HCT116 (cell line): ENCODE measurements around the gene PIAS2. TPM values are rescaled to one million over a fixed set of nuclear protein-coding genes. Genes with fewer than 3 reads are reported as not detected.

ENCODE experiments used
- ATAC-seq: fragments of 200-7000 bp; cut with Tn5 transposase; 2 replicates; pipeline ENCODE4 v1.9.1; 2020; ENCODE audit warnings: mild to moderate bottlenecking, moderate library complexity
- BruUV-seq: library from RNA; stranded (reverse); fragments of 400-500 nt; replicated peaks from 2 replicates; lab custom pipeline; 2021; lab: Mats Ljungman, UMichigan
- CTCF ChIA-PET: fragments of 300-600 bp; sonication (Branson Sonifier 250); formaldehyde crosslinking; loops from one replicate; lab custom pipeline; 2021; ENCODE audit warnings: antibody characterized with exemption; lab: Charles Lee
- POLR2A ChIA-PET: fragments of 300-600, 350-600 bp; sonication (Branson Sonifier 250); formaldehyde crosslinking; loops from one replicate; lab custom pipeline; 2021; ENCODE audit warnings: antibody characterized with exemption; lab: Charles Lee
- RAD21 ChIA-PET, 2 experiments: fragments of 300-600 bp; sonication (Branson Sonifier 250); formaldehyde crosslinking; loops; one replicate each; lab custom pipeline; 2023; ENCODE audit warnings: low total read pairs in 2 of 2; ENCODE audit not compliant: uncharacterized antibody in 2 of 2, unreplicated experiment in 2 of 2, low non-redundant PET in 1 of 2; lab: Charles Lee
- DNase-seq: peaks from one replicate; pipeline ENCODE4 v3.0.0-alpha.2; 2010; ENCODE audit warnings: low read depth, low spot score
- H2AFZ ChIP-seq: fragments of 200-600 bp; shearing (Covaris generic), sonication (generic); 2 replicates; pipeline ENCODE4 v1.6.1; 2017; ENCODE audit warnings: low read depth, mixed run types, mixed read lengths, antibody characterized with exemption, low read length; ENCODE audit not compliant: poor library complexity, severe bottlenecking
- H3K27ac ChIP-seq: 2 replicates; pipeline ENCODE4 v1.5.1; 2012; ENCODE audit warnings: low read depth, low read length
- H3K27me3 ChIP-seq: fragments of 200-600 bp; sonication (generic); 2 replicates; pipeline ENCODE4 v1.6.1; 2016; ENCODE audit warnings: mixed run types, low read length, mixed read lengths; ENCODE audit not compliant: insufficient read depth
- H3K36me3 ChIP-seq, 2 experiments: fragments of 200-500 bp in 1 of 2; fragments of 200-600 bp in 1 of 2; sonication (Bioruptor generic) in 1 of 2; sonication (generic) in 1 of 2; 2 replicates each; pipeline versions ENCODE4 v1.5.1 to v1.6.1; 2014 to 2016; ENCODE audit warnings: low read length in 2 of 2, inconsistent platforms in 1 of 2, mixed read lengths in 1 of 2, mixed run types in 1 of 2; ENCODE audit not compliant: insufficient read depth in 2 of 2, control insufficient read depth in 1 of 2
- H3K4me1 ChIP-seq, 2 experiments: fragments of 200-600 bp in 1 of 2; sonication (generic) in 1 of 2; 2 replicates each; pipeline versions ENCODE4 v1.5.1 to v1.6.1; 2012 to 2017; ENCODE audit warnings: low read length in 2 of 2, inconsistent platforms in 1 of 2, mild to moderate bottlenecking in 1 of 2, mixed read lengths in 1 of 2, mixed run types in 1 of 2, moderate library complexity in 1 of 2; ENCODE audit not compliant: insufficient read depth in 2 of 2, control insufficient read depth in 1 of 2
- H3K4me2 ChIP-seq: fragments of 200-600 bp; sonication (generic); 2 replicates; pipeline ENCODE4 v1.6.1; 2017; ENCODE audit warnings: mixed run types, low read length, mixed read lengths
- H3K4me3 ChIP-seq, 2 experiments: fragments of 200-600 bp in 1 of 2; sonication (generic) in 1 of 2; replicated peaks in 1 of 2; 2 replicates each; pipeline ENCODE4 v1.5.1; 2011 to 2016; ENCODE audit warnings: low read length in 2 of 2, control low read depth in 1 of 2, low read depth in 1 of 2, mild to moderate bottlenecking in 1 of 2, mixed read lengths in 1 of 2, mixed run types in 1 of 2
- H3K79me2 ChIP-seq: fragments of 200-600 bp; sonication (generic); 2 replicates; pipeline ENCODE4 v1.6.1; 2017; ENCODE audit warnings: mild to moderate bottlenecking, mixed run types, low read length, moderate library complexity, mixed read lengths; ENCODE audit not compliant: insufficient read depth
- H3K9ac ChIP-seq: fragments of 200-600 bp; sonication (generic); 2 replicates; pipeline ENCODE4 v1.6.1; 2016; ENCODE audit warnings: low read length, mixed read lengths
- H3K9me2 ChIP-seq: fragments of 200-600 bp; sonication (generic), shearing (Covaris generic); 2 replicates; pipeline ENCODE4 v1.6.1; 2017; ENCODE audit warnings: mixed run types, mild to moderate bottlenecking, moderate library complexity; ENCODE audit not compliant: insufficient read depth
- H3K9me3 ChIP-seq, 2 experiments: fragments of 200-500 bp in 1 of 2; fragments of 200-600 bp in 1 of 2; sonication (Bioruptor generic) in 1 of 2; sonication (generic) in 1 of 2; 2 replicates each; pipeline ENCODE4 v1.6.1; 2014 to 2017; ENCODE audit warnings: low read length in 2 of 2, mixed read lengths in 2 of 2, inconsistent platforms in 1 of 2, low read depth in 1 of 2, mild to moderate bottlenecking in 1 of 2, mixed run types in 1 of 2, moderate library complexity in 1 of 2; ENCODE audit not compliant: control insufficient read depth in 1 of 2, insufficient read depth in 1 of 2
- H4K20me1 ChIP-seq: fragments of 200-600 bp; sonication (generic), shearing (Covaris generic); 2 replicates; pipeline ENCODE4 v1.6.1; 2017; ENCODE audit warnings: mixed run types, mild to moderate bottlenecking, moderate library complexity; ENCODE audit not compliant: insufficient read depth
- ATF3 ChIP-seq: IDR thresholded peaks from 2 replicates; pipeline ENCODE4 v1.6.1; 2012
- CBX3 ChIP-seq: IDR thresholded peaks from 2 replicates; pipeline ENCODE4 v1.6.1; 2012; ENCODE audit warnings: low read depth
- CEBPB ChIP-seq: IDR thresholded peaks from 2 replicates; pipeline ENCODE4 v1.6.1; 2012; ENCODE audit warnings: low read depth
- CTCF ChIP-seq, 3 experiments: fragments of 200-600 bp in 1 of 3; sonication (generic) in 1 of 3; IDR thresholded peaks in 2 of 3; conservative IDR thresholded peaks in 1 of 3; 2 replicates each; pipeline ENCODE4 v1.5.1; 2012 to 2017; ENCODE audit warnings: low read depth in 2 of 3, low read length in 2 of 3, antibody characterized with exemption in 1 of 3, borderline replicate concordance in 1 of 3, control low read depth in 1 of 3, mild to moderate bottlenecking in 1 of 3, mixed read lengths in 1 of 3, mixed run types in 1 of 3, moderate library complexity in 1 of 3; ENCODE audit not compliant: insufficient read depth in 1 of 3
- EGR1 ChIP-seq: IDR thresholded peaks from 2 replicates; pipeline ENCODE4 v1.6.1; 2012; ENCODE audit warnings: low read depth
- ELF1 ChIP-seq: IDR thresholded peaks from 2 replicates; pipeline ENCODE4 v1.6.1; 2012; ENCODE audit warnings: low read depth, borderline replicate concordance
- EZH2 ChIP-seq: fragments of 200-600 bp; sonication (generic); IDR thresholded peaks from 2 replicates; pipeline ENCODE4 v1.6.1; 2017; ENCODE audit warnings: antibody characterized with exemption, mixed run types
- EZH2phosphoT487 ChIP-seq: fragments of 200-600 bp; IDR thresholded peaks from 2 replicates; pipeline ENCODE4 v1.6.1; 2018; ENCODE audit warnings: antibody characterized with exemption, borderline replicate concordance
- POLR2A ChIP-seq: IDR thresholded peaks from 2 replicates; pipeline ENCODE4 v1.7.0; 2011; ENCODE audit warnings: borderline replicate concordance; ENCODE audit not compliant: insufficient read depth, insufficient read length; ENCODE audit errors: extremely low read depth
- POLR2AphosphoS5 ChIP-seq: IDR thresholded peaks from 2 replicates; pipeline ENCODE4 v1.6.1; 2011; ENCODE audit warnings: mild to moderate bottlenecking, low read depth, low read length, moderate library complexity
- RAD21 ChIP-seq: IDR thresholded peaks from 2 replicates; pipeline ENCODE4 v1.6.1; 2012; ENCODE audit warnings: low read depth, mild to moderate bottlenecking
- SP1 ChIP-seq: IDR thresholded peaks from 2 replicates; pipeline ENCODE4 v1.6.1; 2012; ENCODE audit warnings: low read depth
- SRF ChIP-seq: IDR thresholded peaks from 2 replicates; pipeline ENCODE4 v1.6.1; 2012; ENCODE audit warnings: low read depth
- TCF7L2 ChIP-seq: IDR thresholded peaks from 2 replicates; pipeline ENCODE4 v1.7.0; 2011; ENCODE audit warnings: borderline replicate concordance, inconsistent platforms; ENCODE audit not compliant: insufficient read depth, insufficient read length; ENCODE audit errors: extremely low read depth
- YY1 ChIP-seq: IDR thresholded peaks from 2 replicates; pipeline ENCODE4 v1.6.1; 2011; ENCODE audit warnings: low read length, low read depth, moderate library complexity, mild to moderate bottlenecking; ENCODE audit not compliant: insufficient replicate concordance; ENCODE audit errors: extremely low read depth
- ZBTB33 ChIP-seq: IDR thresholded peaks from 2 replicates; pipeline ENCODE4 v1.6.1; 2011; ENCODE audit warnings: mild to moderate bottlenecking, low read length, moderate library complexity; ENCODE audit not compliant: insufficient replicate concordance; ENCODE audit errors: extremely low read depth
- ZFX ChIP-seq: fragments of 450-650 bp; IDR thresholded peaks from 2 replicates; pipeline ENCODE4 v1.6.1; 2017
- ZNF274 ChIP-seq: fragments of 200-500 bp; sonication (Bioruptor generic); IDR thresholded peaks from 2 replicates; pipeline ENCODE4 v1.6.1; 2014; ENCODE audit warnings: mild to moderate bottlenecking, low read depth, low read length, inconsistent platforms
- intact Hi-C: fragments of 100-400 bp; cut with micrococcal nuclease; formaldehyde crosslinking; loops from 2 replicates; pipeline ENCODE4 v1.10.0; 2022
- total RNA-seq: library from RNA; stranded (reverse); gene quantifications from one replicate; pipeline ENCODE4 v1.2.1, GENCODE V29; 2021; ENCODE audit not compliant: unreplicated experiment
- TF ChIP-seq, protein P1 (sequence below): IDR thresholded peaks from 2 replicates; pipeline ENCODE4 v1.6.1; 2012; ENCODE audit warnings: low read depth
- TF ChIP-seq, protein P2 (sequence below): IDR thresholded peaks from 2 replicates; pipeline ENCODE4 v1.6.1; 2012

Gene PIAS2
- total RNA-seq, 1 experiment from 2014 or later, result 31.7 TPM

DNA sequence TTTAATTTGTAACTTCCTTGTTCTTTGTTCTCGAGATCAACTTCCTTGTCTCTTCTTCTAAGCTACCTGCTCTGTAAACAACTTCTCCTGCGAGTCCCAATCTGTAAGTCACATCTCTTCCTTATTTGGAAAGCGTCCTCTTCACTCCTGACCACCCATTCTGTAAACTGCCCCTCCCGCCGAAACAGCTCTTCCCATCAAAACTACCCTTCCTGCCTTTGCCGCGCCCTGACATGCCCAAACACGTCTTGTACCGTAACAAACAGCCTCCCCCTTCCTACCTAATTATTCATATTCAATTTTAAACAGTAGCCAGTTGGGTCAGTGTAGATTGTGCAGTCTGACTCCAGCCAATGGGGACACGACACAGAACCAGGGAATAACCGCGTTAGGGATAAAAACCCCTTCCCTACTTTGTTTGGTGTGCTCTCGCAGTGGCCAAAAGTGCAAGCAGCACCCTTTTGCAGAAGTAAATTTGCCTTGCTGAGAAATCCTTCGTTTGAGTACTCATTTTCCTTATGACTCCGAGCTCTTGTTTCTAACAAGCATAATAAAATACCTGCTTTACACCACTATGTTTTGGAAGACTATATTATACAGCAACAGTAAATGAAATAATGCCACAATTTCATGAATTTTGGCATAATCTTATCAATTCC lies 39.8 kb downstream of the PIAS2 start:
- Histone ChIP-seq H3K27ac (no peak overlapping the region), H3K4me2 (no peak overlapping the region), H3K9ac (no peak overlapping the region), H4K20me1 (no peaks in the 10 kb centered on the region), H3K4me1 (no peaks in the 10 kb centered on the region), H2AFZ (no peak overlapping the region), H3K9me2 (no peaks in the 10 kb centered on the region), H3K9me3 (peaks cover 15 to 17% of the 10 kb centered on the region in 2 experiments; a peak in 2 of 4 replicates), H3K36me3 (peaks cover 0 to 16% of the 10 kb centered on the region in 2 experiments; a peak in 2 of 4 replicates), H3K27me3 (no peaks in the 10 kb centered on the region), H3K4me3 (no peak overlapping the region), H3K79me2 (peaks cover 80% of the 10 kb centered on the region)
- BruUV-seq, result no TSS peak
- no peak for DNase-seq
- intact Hi-C loops, result no loop called here
- ChIA-PET RAD21 (no interaction called here), CTCF (no interaction called here), POLR2A (no interaction called here)
- no peak for ATAC-seq
- no peak for TF ChIP-seq ATF3
- TF ChIP-seq, protein P1, sequence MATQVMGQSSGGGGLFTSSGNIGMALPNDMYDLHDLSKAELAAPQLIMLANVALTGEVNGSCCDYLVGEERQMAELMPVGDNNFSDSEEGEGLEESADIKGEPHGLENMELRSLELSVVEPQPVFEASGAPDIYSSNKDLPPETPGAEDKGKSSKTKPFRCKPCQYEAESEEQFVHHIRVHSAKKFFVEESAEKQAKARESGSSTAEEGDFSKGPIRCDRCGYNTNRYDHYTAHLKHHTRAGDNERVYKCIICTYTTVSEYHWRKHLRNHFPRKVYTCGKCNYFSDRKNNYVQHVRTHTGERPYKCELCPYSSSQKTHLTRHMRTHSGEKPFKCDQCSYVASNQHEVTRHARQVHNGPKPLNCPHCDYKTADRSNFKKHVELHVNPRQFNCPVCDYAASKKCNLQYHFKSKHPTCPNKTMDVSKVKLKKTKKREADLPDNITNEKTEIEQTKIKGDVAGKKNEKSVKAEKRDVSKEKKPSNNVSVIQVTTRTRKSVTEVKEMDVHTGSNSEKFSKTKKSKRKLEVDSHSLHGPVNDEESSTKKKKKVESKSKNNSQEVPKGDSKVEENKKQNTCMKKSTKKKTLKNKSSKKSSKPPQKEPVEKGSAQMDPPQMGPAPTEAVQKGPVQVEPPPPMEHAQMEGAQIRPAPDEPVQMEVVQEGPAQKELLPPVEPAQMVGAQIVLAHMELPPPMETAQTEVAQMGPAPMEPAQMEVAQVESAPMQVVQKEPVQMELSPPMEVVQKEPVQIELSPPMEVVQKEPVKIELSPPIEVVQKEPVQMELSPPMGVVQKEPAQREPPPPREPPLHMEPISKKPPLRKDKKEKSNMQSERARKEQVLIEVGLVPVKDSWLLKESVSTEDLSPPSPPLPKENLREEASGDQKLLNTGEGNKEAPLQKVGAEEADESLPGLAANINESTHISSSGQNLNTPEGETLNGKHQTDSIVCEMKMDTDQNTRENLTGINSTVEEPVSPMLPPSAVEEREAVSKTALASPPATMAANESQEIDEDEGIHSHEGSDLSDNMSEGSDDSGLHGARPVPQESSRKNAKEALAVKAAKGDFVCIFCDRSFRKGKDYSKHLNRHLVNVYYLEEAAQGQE, result no peak
- TF ChIP-seq ZBTB33, result no peak
- TF ChIP-seq TCF7L2, result no peak
- TF ChIP-seq CEBPB, result no peak
- no peak for TF ChIP-seq ELF1
- TF ChIP-seq CBX3, result no peak
- no peak for TF ChIP-seq RAD21
- no peak for TF ChIP-seq CTCF (IDR thresholded peaks at IDR 0.05 in 2 of 3, conservative IDR thresholded peaks at IDR 0.05 in 1 of 3; ENCODE audit: borderline replicate concordance in 1 of 3, insufficient read depth in 1 of 3, low read depth in 2 of 3, low read length in 2 of 3)
- TF ChIP-seq, protein P2, sequence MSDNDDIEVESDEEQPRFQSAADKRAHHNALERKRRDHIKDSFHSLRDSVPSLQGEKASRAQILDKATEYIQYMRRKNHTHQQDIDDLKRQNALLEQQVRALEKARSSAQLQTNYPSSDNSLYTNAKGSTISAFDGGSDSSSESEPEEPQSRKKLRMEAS, result no peak
- no peak for TF ChIP-seq EZH2phosphoT487
- TF ChIP-seq ZNF274, result no peak
- TF ChIP-seq SP1, result no peak
- no peak for TF ChIP-seq POLR2AphosphoS5
- TF ChIP-seq EGR1, result no peak
- TF ChIP-seq EZH2, result no peak
- TF ChIP-seq ZFX, result no peak
- no peak for TF ChIP-seq POLR2A
- TF ChIP-seq SRF, result no peak
- no peak for TF ChIP-seq YY1
